ENCODE results near the gene GLT1D1. TPM values are rescaled to one million over a fixed set of nuclear protein-coding genes. Genes with fewer than 3 reads are reported as not detected.

GLT1D1 gene
- total and polyA plus RNA-seq, 2 donors (not counting 3 experiments of a cell fraction or from before 2014, with no cell fraction given) = not detected

Other genes starting within 250 kb of the GLT1D1 start
- 24.5 and 24.6 TPM in 2 replicates for gene SLC15A4, start 29.5 kb upstream of the GLT1D1 start, total RNA-seq
- 19.6 and 20.9 TPM in 2 replicates for gene SLC15A4, start 29.5 kb upstream of the GLT1D1 start, polyA plus RNA-seq

Data from endothelial cell of umbilical vein (primary cell).